PC-3 (cell line): ENCODE data around the gene ZNF106. TPM values are rescaled to one million over a fixed set of nuclear protein-coding genes. Genes with fewer than 3 reads are reported as not detected.

Source experiments
- ATAC-seq: fragments of 200-7000 bp; cut with Tn5 transposase; 2 replicates; pipeline ENCODE4 v1.9.1; 2020; ENCODE audit warnings: mild to moderate bottlenecking, moderate library complexity
- BruUV-seq: library from RNA; stranded (reverse); fragments of 400-500 nt; replicated peaks from 2 replicates; lab custom pipeline; 2021; lab: Mats Ljungman, UMichigan
- CTCF ChIA-PET: fragments of 300-600 bp; sonication (Branson Sonifier 250); formaldehyde crosslinking; loops from one replicate; lab custom pipeline; 2022; ENCODE audit warnings: antibody characterized with exemption; lab: Charles Lee
- POLR2A ChIA-PET: fragments of 300-600 bp; sonication (Branson Sonifier 250); formaldehyde crosslinking; loops from one replicate; lab custom pipeline; 2022; ENCODE audit warnings: antibody characterized with exemption; ENCODE audit not compliant: unreplicated experiment; lab: Charles Lee
- DNase-seq: peaks from one replicate; pipeline ENCODE4 v3.0.0-alpha.2; 2015
- H2AFZ ChIP-seq: fragments of 300-600 bp; sonication (generic); 2 replicates; pipeline ENCODE4 v1.6.0; 2016; ENCODE audit warnings: antibody characterized with exemption, low read length
- H3F3A ChIP-seq: fragments of 300-600 bp; sonication (generic); one replicate; pipeline ENCODE4 v1.6.0; 2017; ENCODE audit warnings: antibody characterized with exemption, low read length, control low read depth, mild to moderate bottlenecking; ENCODE audit not compliant: unreplicated experiment
- H3K27ac ChIP-seq: fragments of 300-600 bp; sonication (generic); 2 replicates; pipeline ENCODE4 v1.5.1; 2016; ENCODE audit warnings: mild to moderate bottlenecking, low read length
- H3K27me3 ChIP-seq: fragments of 300-600 bp; sonication (generic); 2 replicates; pipeline ENCODE4 v1.6.1; 2016; ENCODE audit warnings: low read length, mixed read lengths
- H3K36me3 ChIP-seq: fragments of 300-600 bp; sonication (generic); 2 replicates; pipeline ENCODE4 v1.6.1; 2016; ENCODE audit warnings: low read depth, mixed run types, low read length, mixed read lengths
- H3K4me1 ChIP-seq: fragments of 300-600 bp; sonication (generic); 2 replicates; pipeline ENCODE4 v1.5.1; 2016; ENCODE audit warnings: low read length; ENCODE audit not compliant: insufficient read depth
- H3K4me2 ChIP-seq: fragments of 300-600 bp; sonication (generic); 2 replicates; pipeline ENCODE4 v1.6.0; 2016; ENCODE audit warnings: low read length
- H3K4me3 ChIP-seq: fragments of 300-600 bp; sonication (generic); 2 replicates; pipeline ENCODE4 v1.5.1; 2016; ENCODE audit warnings: mild to moderate bottlenecking, low read length, mixed read lengths
- H3K79me2 ChIP-seq: fragments of 300-600 bp; sonication (generic); 2 replicates; pipeline ENCODE4 v1.6.1; 2017; ENCODE audit warnings: low read length, mixed read lengths
- H3K9ac ChIP-seq: fragments of 300-600 bp; sonication (generic); 2 replicates; pipeline ENCODE4 v1.6.0; 2016; ENCODE audit warnings: mild to moderate bottlenecking, low read length
- H3K9me2 ChIP-seq: fragments of 300-600 bp; sonication (generic); replicated peaks from 2 replicates; pipeline ENCODE4 v1.6.1; 2016; ENCODE audit warnings: mixed run types, low read length, mixed read lengths
- H3K9me3 ChIP-seq: fragments of 300-600 bp; sonication (generic); 2 replicates; pipeline ENCODE4 v1.6.1; 2016; ENCODE audit warnings: low read length, mixed read lengths
- H4K20me1 ChIP-seq: fragments of 300-600 bp; sonication (generic); 2 replicates; pipeline ENCODE4 v1.6.1; 2016; ENCODE audit warnings: low read length, mixed read lengths
- EZH2 ChIP-seq: fragments of 300-600 bp; sonication (generic); IDR thresholded peaks from one replicate; pipeline ENCODE4 v1.6.1; 2017; ENCODE audit warnings: antibody characterized with exemption, mild to moderate bottlenecking, low read length; ENCODE audit not compliant: unreplicated experiment
- EZH2phosphoT487 ChIP-seq: fragments of 300-600 bp; sonication (generic); IDR thresholded peaks from 2 replicates; pipeline ENCODE4 v1.6.1; 2018; ENCODE audit warnings: mild to moderate bottlenecking, antibody characterized with exemption, low read length, borderline replicate concordance
- intact Hi-C: fragments of 100-400 bp; cut with micrococcal nuclease; formaldehyde crosslinking; loops from 2 replicates; pipeline ENCODE4 v1.9.0; 2023
- total RNA-seq: library from RNA; depleted of rRNA; stranded (reverse); fragments of >200 nt; gene quantifications from 2 replicates; pipeline ENCODE4 v1.2.3, GENCODE V29; 2014
- TF ChIP-seq, protein P1 (sequence below): fragments of 300-600 bp; sonication (generic); conservative IDR thresholded peaks from 2 replicates; pipeline ENCODE4 v1.5.1; 2017; ENCODE audit warnings: antibody characterized with exemption, low read depth, mild to moderate bottlenecking, low read length

ZNF106 gene
- total RNA-seq, 1 experiment from 2014 or later = 25.6 TPM

DNA sequence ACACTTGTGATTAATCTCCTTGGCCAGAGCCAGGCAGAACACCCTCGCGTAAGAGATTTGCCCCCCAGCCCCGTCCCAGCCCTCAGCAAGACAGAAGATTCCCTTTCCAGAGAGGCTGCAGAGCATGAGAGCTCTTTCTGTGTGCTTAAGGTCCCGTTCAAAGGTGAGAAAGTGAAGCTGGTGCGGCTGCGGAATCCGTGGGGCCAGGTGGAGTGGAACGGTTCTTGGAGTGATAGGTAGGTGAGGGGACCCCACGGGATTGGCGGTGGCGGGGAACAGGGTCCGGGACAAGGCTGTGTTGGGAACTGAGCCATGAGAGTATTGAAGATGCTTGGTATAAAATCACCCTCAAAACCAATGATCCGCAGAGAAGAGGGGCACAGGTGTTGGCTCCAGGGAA is 96.8 kb downstream of the ZNF106 start:
- Histone ChIP-seq H3K27ac (no peak overlapping the region), H3K9me2 (no peaks in the 10 kb centered on the region), H3F3A (no peaks in the 10 kb centered on the region), H3K9ac (no peak overlapping the region), H4K20me1 (no peaks in the 10 kb centered on the region), H3K9me3 (no peaks in the 10 kb centered on the region), H3K4me2 (no peak overlapping the region), H3K4me3 (no peak overlapping the region), H2AFZ (no peak overlapping the region), H3K79me2 (no peaks in the 10 kb centered on the region), H3K36me3 (no peaks in the 10 kb centered on the region), H3K27me3 (no peaks in the 10 kb centered on the region), H3K4me1 (no peaks in the 10 kb centered on the region)
- ATAC-seq (no peak), DNase-seq (no peak)
- ChIA-PET POLR2A (no interaction called here), CTCF (interaction anchor here (0.7 kb wide), 1 partner anchor 45 kb away, joined by 6 read pairs; no protein-coding TSS in a partner anchor)
- BruUV-seq = no TSS peak
- intact Hi-C loops = no loop called here
- TF ChIP-seq EZH2phosphoT487 (no peak), EZH2 (no peak)
- TF ChIP-seq, protein P1, sequence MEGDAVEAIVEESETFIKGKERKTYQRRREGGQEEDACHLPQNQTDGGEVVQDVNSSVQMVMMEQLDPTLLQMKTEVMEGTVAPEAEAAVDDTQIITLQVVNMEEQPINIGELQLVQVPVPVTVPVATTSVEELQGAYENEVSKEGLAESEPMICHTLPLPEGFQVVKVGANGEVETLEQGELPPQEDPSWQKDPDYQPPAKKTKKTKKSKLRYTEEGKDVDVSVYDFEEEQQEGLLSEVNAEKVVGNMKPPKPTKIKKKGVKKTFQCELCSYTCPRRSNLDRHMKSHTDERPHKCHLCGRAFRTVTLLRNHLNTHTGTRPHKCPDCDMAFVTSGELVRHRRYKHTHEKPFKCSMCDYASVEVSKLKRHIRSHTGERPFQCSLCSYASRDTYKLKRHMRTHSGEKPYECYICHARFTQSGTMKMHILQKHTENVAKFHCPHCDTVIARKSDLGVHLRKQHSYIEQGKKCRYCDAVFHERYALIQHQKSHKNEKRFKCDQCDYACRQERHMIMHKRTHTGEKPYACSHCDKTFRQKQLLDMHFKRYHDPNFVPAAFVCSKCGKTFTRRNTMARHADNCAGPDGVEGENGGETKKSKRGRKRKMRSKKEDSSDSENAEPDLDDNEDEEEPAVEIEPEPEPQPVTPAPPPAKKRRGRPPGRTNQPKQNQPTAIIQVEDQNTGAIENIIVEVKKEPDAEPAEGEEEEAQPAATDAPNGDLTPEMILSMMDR = no peak

DNA sequence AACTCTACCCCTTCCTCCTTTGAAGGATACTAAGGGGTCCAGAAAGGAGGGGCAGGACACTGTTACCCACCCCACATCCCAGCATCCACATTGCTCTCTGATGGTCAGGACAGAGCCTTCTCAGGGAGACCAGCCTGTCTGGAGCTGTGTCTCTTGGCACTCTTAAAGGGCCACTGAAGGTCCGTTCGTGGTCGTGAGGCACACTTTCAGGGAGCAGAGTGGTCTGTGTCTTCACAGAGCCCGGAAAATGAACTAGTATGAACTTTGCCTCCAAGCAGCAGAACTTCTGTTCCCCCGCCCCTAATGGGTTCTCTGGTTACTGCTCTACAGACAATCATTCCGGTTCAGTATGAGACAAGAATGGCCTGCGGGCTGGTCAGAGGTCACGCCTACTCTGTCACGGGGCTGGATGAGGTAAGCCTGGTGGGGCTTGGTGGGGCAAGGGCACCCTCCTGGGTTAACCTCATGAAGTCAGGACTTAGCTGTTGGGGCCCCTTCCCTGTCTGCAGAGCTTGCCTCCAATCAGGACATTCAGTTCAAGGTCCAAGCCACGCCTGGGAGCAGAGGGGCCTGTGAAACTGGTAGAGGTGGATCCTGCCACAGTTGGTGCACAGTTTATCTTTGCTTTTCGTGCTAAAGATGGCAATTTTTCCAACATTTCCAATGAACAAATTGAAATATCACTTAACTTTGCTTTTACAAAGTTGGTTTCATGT is 98.5 kb downstream of the ZNF106 start:
- no peak overlapping the region for H2AFZ ChIP-seq
- no peak overlapping the region for H3K4me3 ChIP-seq
- no peaks in the 10 kb centered on the region for H3K36me3 ChIP-seq
- H3K9me3 ChIP-seq = no peaks in the 10 kb centered on the region
- no peaks in the 10 kb centered on the region for H4K20me1 ChIP-seq
- ATAC-seq (no peak), DNase-seq (no peak)
- H3K4me2 ChIP-seq = no peak overlapping the region
- no peaks in the 10 kb centered on the region for H3K27me3 ChIP-seq
- no peak overlapping the region for H3K9ac ChIP-seq
- no peaks in the 10 kb centered on the region for H3K79me2 ChIP-seq
- no peaks in the 10 kb centered on the region for H3F3A ChIP-seq
- TF ChIP-seq, protein P1 = no peak
- TF ChIP-seq EZH2 (no peak), EZH2phosphoT487 (no peak)
- no peak overlapping the region for H3K27ac ChIP-seq
- H3K9me2 ChIP-seq = no peaks in the 10 kb centered on the region
- intact Hi-C loops = no loop called here
- ChIA-PET CTCF (no interaction called here), POLR2A (no interaction called here)
- no TSS peak for BruUV-seq
- no peaks in the 10 kb centered on the region for H3K4me1 ChIP-seq

DNA sequence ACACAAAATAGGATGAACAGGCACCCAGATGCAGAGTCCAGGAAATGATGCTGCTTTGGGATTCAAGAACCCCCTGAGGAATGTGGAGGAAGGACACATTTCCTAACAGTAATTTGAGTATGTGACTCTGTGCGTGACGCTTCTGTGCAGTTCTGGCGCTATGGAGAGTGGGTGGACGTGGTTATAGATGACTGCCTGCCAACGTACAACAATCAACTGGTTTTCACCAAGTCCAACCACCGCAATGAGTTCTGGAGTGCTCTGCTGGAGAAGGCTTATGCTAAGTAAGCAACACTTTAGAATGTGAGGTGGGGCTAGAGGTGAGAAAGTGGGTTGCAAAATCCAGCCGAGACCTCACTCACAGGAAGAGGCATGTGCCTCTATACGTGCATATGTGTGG is 103.3 kb downstream of the ZNF106 start:
- no peak overlapping the region for H3K4me2 ChIP-seq
- H3K9me2 ChIP-seq = no peaks in the 10 kb centered on the region
- ATAC-seq = no peak
- ChIA-PET CTCF (no interaction called here), POLR2A (no interaction called here)
- H2AFZ ChIP-seq = no peak overlapping the region
- no peaks in the 10 kb centered on the region for H3K27me3 ChIP-seq
- H3K36me3 ChIP-seq = no peaks in the 10 kb centered on the region
- H3K27ac ChIP-seq = no peak overlapping the region
- H3K4me3 ChIP-seq = no peak overlapping the region
- H4K20me1 ChIP-seq = no peaks in the 10 kb centered on the region
- H3F3A ChIP-seq = no peaks in the 10 kb centered on the region
- H3K79me2 ChIP-seq = no peaks in the 10 kb centered on the region
- H3K4me1 ChIP-seq = no peaks in the 10 kb centered on the region
- no peaks in the 10 kb centered on the region for H3K9me3 ChIP-seq
- TF ChIP-seq EZH2 (no peak), EZH2phosphoT487 (no peak)
- TF ChIP-seq, protein P1 = no peak
- intact Hi-C loops = loop anchor here (5.0 kb wide), 1 partner anchor 115 kb away; the partner anchor contains the start of genes GANC and TMEM87A
- no peak overlapping the region for H3K9ac ChIP-seq
- DNase-seq = no peak
- BruUV-seq = no TSS peak
